ENCODE measurements around the gene LRP11.
"Not testable (repeated sequence)": the region's sequence is repeated elsewhere in the genome, so short reads cannot be mapped to it uniquely, and the experiment has no call there.

The LRP11 gene

DNA sequence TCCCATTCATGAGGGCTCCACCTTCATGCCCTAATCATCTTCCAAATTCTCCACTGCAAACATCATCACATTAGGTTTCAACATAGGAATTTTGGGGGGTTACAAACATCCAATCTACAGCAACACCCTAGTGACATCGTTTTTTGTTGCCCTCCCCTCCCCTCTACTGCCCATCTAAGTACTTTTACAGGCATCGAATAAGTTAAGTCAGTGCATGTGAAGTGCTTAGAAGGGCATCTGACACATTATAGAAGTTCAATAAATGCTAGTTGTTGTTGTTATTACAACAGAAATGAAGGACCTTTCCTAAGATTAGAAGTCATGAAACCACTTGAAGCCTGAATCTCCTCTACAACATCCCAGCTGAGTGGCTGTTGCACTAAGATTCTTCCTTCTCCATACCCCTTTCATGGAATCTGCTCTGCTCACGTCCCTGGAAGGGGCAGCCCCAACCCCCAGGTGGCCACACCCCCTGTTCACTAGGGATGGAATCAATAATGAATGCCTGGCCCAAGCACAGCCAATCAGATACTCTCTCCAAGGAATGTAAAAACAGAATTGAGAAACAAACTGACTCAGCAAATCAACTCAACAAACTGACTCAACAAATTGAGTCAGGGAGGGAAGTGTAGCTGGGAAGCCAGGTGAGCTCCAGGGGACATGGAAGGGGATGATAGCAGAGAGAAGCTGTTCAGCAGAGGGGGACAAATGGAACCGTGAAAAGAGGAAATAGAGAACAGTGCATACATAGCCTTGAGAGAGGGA, 3.9 kb upstream of the LRP11 start:
- no peak for DNase-seq

DNA sequence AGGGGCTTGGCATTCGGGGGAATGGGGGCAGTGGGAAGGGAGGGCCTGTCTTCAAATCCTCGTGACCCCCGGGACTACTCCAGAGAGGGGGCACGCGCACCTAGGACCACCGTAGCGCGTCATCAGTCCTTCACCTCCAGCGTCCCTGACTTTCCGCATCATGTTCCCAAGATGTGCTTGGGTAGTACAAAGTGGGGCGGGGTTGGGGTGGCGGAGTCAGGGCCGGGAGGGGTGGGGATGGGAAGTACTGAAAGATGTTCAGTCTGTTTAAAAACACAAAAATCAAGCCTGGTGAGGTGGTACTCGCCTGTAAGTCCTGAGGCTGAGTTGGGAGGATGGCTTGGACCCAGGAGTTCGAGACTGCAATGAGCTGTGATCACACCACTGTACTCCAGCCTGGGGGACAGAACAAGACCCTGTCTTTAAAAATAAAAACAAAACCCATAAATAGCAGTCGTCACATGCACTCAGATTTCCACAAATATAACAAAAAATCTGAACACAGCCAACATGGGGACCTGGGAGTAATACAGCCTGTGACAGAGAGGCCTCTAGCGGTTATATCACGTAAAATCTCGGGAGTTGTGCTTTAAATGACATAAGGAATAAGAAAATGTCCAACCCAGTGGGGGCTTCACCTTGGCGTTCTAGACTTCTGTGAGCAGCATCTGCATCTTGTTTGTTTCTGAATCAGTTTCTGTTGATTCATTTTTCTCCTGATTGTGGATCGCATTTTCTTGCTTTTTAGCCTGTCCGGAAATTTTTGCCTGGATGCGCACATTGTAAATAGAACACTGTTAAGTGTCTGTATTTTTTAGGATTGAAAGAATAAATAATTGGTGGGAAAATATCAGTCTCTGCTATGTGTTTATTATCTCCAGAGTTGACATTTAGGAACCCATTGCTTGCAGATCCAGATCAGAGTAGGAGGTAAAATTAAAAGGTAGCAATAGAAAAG, 698 bp upstream of the LRP11 start:
- DNase-seq: peak; percentile 27

DNA sequence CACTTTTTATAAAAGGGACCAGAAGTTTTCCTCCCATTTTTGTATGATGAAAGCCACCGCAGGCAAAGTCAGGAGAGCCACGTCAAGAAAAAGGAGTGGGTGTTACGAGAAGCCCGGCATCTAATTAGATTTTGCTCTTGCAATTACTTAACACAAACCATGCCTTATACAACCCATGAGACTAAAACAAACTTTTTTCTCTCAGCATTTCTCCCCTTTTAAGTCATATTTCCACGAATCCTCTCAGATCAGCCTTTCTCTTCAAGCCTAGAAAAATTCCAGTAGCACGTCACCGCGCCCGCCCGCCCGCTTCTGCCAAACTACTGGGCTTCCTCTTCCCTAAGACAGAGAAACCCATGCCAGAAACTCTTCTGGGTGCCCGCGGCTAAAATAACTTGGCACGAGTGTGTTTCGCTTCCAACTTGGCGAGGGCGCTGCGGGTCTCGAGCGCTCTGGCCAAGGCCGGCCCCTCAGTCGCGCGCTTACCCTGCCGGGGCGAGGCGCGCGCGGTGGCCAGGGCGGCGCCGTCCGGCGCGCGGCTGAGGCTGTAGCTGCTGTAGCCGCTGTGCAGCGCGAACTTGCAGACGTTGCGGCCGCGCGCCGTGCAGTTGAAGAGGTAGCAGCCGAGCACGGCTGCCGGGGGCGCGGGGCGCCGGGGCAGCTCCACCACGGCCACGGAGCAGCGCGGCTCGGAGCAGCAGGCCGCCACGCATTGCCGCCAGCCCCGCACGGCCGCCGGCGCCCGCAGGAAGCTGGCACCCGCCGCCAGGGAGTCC, 1.0 kb downstream of the LRP11 start:
- peak; percentile 20 for DNase-seq

DNA sequence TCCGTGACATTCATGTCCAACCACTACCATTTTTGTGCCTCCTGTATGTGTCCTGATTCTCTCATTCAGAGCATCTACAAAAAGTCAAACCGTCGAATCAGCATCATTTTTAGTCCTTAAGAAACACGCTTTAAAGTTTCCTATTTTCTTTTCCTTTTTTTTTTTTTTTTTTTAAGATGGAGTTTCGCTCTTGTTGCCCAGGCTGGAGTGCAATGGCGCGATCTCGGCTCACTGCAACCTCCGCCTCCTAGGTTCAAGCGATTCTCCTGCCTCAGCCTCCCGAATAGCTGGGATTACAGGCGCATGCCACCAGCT, 1.8 kb downstream of the LRP11 start:
- DNase-seq: not testable (repeated sequence)

DNA sequence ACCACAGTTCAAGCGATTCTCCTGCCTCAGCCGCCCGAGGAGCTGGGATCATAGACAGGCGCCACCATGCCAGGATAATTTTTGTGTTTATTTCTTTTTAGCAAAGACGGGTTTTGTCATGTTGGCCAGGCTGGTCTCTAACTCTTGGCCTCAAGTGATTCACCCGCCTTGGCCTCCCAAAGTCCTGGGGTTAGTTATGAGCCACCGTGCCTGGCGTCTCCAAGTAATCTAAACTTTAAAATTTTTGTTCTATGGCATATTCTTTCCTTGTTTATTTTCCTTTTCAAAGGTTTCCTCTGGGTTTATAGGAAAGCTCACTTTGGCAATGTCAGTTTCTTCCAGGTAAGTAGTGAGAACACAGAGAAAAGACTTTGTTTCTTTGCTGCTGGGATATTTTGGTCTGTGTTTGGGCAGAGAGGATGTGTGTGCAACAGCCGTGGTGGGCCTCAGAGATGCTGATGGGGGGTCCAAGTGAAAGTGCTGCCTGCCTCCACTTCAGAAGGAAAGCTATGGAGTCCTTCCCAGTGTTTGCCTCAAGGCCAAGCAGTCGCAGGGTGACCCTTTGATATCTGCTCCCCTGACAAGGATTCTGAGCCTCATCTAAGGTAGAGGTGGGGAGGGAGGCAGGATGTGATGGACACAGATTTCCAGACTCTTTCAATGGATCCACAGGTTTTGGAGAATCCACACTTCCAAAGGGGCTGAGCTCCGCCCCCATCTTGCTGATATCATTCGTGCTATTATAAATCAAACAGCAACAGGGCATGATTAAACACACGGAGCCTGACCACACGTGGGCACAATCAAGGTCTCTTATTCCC, 2.3 kb downstream of the LRP11 start:
- no peak for DNase-seq

DNA sequence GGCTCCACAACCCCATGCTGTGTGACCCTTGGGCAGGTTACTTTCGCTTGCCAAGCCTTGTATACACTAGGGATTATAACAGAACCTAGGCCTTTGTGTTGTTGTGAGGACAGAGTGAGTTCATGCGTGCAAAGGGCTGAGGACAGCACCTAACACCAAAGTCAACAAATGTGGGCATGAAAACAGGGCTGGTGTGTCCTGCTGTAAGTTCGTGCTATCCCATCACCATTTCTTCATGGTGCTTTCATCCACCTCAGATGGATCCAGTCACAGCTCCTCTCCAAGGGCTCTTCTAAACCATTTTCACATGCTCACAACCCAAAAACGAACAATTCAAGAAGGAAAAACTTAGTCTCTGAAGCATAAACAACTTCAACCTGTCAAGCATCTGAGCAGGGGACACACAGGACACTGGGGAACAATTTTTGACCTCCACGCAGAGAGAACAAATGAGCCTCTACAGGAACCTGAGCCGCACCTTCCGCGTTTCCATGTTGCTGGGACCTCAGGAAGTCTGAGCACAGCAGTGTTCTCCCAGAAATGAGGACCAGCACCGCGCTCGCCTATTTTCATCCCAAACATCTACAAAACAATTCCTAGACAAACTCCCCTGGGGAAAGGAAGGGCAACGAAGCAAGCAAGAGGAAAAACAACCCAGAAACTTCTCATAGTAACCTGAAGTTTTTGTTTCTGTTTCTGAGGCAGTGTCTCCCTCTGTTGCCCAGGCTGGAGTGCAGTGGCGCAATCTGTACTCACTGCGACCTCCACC, 3.1 kb downstream of the LRP11 start:
- DNase-seq: no peak

DNA sequence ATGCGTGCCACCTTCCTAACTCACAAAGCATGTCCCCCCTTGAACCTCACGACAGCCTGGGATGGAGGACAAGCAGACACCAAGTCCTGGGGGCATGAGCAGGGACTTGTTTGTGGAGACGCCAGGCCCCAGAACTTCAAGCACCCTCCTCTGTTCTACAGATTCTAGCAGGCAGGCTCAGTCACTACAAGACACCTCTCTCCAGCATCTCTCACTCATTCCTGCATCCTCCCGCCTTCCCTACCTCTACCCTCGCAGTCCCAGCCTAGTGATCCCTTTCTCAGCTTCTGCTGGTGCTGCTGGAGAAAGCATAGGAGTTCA, 3.7 kb downstream of the LRP11 start:
- no peak for DNase-seq

DNA sequence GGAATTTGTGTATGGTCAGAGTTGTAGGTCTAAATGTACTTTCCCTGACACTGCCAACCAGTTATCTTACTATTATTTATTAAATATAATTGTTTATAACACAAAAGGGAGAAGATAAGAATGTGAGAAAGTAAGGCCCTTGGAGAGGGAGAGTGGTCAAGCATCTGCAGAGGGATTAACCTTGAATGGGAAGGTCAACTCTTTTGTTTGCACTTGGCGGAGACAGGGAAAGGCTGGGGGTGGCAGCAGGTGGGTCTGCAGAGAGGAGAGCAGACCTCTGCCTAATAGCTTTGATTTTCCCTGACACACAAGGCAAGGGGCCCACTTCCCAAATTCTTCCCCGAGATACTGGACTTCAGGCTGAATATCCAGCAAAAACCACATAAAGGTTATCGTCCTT, 4.2 kb downstream of the LRP11 start:
- no peak for DNase-seq

DNA sequence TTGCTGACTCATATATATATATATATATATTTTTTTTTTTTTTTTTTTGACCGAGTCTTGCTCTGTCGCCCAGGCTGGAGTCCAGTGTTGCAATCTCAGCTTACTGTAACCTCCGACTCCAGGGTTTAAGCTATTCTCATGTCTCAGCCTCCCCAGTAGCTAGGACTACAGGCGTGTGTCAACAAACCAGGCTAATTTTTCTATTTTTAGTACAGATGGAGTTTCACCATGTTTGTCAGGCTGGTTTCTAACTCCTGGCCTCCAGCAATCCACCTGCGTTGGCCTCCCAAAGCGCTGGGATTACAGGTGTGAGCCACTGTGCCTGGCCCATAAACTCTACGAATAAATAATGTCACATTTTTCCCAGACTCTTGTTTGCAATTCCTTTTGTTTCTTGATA, 4.8 kb downstream of the LRP11 start:
- no peak for DNase-seq

DNA sequence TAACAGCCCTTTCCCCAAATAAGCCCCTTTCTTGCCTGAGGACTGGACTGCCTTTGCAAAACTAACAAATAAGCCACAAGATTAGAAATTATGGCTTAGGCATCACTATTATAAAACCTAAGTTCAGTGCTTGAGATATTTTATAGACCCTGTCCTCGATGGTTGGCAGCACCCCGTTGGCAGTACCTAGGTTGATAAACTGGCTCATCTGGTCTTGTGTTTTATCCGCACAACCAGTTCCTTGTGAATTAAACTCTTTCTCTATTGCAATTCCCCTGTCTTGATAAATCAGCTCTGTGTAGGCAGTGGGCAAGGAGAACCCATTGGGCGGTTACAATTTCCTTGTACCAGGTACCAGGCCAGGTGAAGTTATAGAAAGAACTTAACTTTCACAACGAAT, 6.6 kb downstream of the LRP11 start:
- DNase-seq: no peak

DNA sequence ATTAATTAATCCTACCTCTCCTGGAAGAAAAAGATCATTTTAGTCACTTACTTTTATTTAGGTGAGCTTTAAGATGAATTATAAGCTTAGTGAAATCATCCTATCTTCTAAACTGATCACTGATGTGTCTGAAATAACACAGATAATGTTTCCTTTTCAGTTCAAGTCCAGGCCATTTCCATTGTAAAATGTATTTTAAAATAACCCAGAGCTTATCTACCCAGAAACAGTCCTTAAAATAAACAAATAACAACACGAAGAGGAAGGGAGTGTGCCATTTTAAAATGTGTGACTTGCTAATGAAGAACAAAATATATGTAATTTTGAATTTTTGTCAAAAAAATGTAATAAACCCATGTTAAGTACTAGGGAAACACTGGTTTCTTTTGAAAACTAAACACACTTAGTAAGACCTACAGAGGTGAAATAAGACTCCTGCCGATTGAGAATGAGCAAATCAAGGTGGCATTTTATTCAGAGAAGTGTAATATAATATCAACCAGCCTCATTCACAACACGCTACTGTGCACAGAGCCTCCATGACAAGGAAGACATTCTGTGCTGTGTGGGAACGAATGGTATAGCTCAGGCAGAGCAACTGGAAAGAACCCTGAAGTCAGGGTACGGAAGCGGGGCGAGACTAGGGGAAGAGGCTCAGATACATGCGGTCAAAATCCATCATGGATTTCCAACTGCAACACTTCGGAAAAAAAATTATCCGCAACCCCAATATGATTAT, 7.7 kb downstream of the LRP11 start:
- DNase-seq: no peak

DNA sequence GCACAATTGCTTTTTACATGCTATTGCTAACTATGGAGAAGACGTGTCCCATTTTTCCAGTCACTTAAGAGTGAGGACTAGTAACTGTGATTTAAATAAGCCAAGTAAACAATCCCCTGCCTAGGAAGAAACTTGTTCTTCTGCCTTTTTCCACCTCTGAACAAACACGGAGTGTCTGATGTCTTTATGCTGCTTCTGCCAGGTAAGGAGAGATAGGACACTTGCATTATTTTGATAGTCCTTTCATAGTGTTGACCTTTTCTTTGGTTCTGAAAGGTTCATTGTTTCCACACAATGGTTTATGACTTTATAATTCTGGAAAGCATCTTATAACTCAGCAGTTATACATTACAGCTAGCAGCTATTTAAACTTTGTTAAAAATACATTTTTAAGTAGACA, 8.4 kb downstream of the LRP11 start:
- no peak for DNase-seq

DNA sequence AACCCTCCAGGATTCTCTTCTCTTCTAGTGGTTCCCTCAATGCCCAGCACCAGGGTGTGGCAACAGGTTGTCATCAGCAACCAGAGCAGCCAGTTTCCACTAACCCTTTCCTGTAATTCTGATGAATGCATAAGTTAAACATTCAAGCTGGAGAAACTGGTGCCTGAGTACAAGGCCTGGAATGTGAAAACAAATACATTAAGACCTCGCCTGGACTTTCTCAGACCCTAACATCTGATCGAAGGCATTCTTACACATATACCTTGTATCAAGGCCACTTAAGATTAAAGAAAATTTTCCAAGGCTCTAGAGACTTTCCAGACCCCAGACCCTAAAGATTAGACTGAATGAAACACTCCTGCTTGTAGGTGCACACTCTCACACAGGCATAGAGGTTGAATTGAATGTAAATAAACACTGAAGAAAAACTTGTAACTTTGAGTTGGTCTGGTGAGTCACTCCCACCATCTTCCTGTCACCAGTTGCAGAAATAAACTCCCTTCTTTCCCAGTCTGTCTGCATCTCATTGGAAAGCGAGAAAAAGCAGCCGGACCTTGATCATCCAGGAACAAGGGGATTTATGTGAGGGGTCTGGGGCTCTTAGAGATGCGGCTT, 9.0 kb downstream of the LRP11 start:
- DNase-seq: no peak

DNA sequence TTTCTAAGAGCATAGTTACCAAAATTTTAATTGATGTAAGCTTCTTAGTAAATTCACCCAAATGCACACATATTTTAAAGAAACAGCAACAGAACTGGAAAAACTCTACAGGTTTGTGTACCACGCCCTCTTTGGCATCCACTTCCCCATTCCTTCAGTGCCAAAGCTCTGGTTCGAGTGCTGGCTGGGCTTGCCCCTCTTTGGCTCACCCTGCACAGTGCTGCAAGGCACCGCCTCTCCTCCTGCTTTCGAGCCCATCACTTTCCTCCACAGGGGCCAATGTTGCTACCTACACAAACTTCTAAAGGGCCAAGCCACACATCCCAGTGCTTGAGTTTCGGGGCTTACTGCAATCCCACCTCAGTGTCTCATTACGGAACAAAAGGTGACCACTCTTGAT, 9.6 kb downstream of the LRP11 start:
- no peak for DNase-seq

DNA sequence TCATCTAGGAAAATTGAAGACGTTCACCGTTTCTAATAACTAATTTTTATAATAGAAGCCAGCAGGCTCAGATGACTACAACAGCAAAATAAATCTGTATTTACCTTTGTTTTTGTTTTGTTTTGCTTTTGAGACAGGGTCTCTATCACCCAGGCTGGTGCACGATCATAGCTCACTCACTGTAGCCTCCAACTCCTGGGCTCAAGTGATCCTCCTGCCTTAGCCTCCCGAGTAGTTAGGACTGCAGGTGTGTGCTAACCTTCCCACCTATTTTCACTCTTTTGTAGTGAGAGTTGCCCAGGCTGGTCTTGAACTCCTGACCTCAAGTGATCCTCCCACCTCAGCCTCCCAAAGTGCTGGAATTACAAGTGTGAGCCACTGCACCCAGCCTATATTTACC, 10.1 kb downstream of the LRP11 start:
- DNase-seq: not testable (repeated sequence)

DNA sequence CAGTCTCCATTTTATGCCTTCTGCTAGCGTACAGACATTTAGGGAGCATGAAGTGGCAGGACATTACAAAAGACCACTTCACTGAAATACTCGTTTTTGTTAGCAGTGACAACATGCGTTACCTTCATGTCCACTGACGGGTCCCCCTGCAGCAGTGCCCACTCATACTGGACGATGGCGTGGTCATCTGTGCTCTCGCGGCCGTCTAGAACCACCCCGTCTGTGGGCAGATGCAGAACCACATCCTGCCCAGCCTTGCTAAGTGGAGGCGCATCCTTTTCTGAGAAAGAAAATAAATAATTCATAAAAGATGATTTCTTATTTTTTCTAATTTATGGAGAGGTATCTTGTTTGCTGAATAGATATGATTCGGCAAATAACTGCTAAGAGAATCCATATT, 11.3 kb downstream of the LRP11 start:
- no peak for DNase-seq

DNA sequence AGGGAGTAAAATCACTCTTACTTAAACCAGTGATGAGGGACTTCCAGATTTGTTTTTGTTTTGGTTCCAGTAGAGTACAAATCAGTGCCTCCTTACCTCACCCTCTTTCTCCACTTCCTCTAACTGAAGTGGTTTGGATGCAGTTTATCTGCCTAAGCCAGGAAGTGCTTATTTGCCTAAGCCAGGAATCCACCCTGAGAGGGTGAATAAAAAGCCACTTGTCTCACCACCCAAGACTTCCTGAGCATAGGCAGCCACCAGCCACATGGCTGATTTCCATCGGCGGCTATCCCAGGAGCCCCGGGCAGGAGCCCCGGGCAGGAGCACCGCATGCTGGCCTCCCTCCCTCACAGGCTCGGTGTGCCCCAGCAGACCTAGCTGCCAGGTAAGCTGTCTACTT, 12.0 kb downstream of the LRP11 start:
- no peak for DNase-seq

DNA sequence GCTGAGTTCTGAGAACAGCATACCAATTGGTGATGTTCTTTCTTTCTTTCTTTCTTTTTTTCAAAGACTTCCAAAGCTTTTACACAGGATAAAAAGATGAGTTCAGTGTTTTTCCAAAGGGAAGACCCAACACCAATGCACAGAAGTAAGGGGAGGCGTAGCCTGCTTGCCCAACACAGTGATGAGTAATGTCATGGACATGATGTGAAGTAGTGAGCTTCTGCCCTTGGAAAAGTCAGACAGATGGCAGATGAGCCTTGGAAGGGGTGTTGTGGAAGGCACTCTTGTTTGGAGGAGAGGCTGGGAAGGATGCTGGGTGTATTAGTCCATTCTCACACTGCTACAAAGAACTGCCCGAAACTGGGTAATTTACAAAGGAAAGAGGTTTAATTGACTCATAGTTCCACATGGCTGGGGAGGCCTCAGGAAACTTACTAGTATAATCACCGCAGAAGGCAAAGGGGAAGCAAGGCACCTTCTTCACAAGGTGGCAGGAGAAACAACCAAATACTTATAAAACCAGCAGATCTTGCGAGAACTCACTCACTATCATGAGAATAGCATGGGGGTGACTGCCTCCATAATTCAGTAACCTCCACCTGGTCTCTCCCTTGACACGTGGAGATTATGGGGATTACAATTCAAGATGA, 12.6 kb downstream of the LRP11 start:
- no peak for DNase-seq

DNA sequence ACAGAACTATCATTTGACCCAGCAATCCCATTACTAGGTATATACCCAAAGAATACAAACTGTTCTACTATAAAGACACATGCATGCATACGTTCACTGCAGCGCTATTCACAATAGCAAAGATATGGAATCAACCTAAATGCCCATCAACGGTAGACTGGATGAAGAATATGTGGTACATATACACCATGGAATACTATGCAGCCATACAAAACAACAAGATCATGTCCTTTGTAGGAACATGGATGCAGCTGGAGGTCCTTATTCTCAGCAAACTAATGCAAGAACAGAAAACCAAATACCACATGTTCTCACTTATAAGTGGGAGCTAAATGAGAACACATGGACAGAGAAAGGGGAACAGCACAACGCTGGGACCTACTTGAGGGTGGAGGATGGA, 15.8 kb downstream of the LRP11 start:
- not testable (repeated sequence) for DNase-seq

DNA sequence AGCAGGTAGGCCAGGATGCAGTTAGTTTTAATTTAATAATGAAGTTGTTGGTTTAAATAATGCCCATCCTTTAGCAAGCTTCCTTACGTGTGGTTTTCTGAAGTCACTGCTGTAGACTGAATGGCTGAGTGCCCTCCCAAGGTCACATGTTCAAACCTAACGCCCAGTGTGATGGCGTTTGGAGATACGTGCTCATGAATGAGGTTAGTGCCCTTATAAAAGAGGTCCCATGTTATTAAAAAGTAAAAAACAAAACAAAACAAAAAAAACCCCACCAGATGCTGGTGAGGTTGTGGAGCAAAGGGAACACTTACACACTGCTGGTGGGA, 16.3 kb downstream of the LRP11 start:
- no peak for DNase-seq
